ENCODE results near the gene ZCCHC4. TPM values are rescaled to one million over a fixed set of nuclear protein-coding genes. Genes with fewer than 3 reads are reported as not detected.
A peak's percentile ranks its signal among the peaks of the same experiment; 100 is the strongest.

Gene ZCCHC4
- total RNA-seq, 5 donors from 2014 or later (not counting 1 experiment from before 2014, with no cell fraction given): 10.6 to 12.9 (median 12.0) TPM

- Histone ChIP-seq H3K9me3 (no peaks in the 10 kb centered on the region), H3K4me1 (ENCODE audit: control insufficient read depth in 1 of 2, extremely low read depth in 1 of 2, insufficient read depth in 2 of 2, low read length in 2 of 2) (peaks cover 11 to 33% of the 10 kb centered on the region in 2 experiments), H3K36me3 (ENCODE audit: control insufficient read depth in 2 of 2, extremely low read depth in 1 of 2, insufficient read depth in 1 of 2, low read length in 1 of 2) (peaks cover 0 to 13% of the 10 kb centered on the region in 2 donors), H3K27me3 (replicated peaks in 1 of 2; ENCODE audit: control insufficient read depth in 2 of 2, extremely low read depth in 1 of 2, insufficient read depth in 2 of 2, low read length in 1 of 2) (no peaks in the 10 kb centered on the region), H3K27ac (ENCODE audit: low read length) (peak overlapping the region; percentile 43), H3K4me3 (ENCODE audit: control insufficient read depth in 1 of 2, extremely low read depth in 1 of 2, low read length in 1 of 2) (peak overlapping the region; percentile 97 to 99)
- DNase-seq: peak in 2 of 35 experiments; percentile 2 to 27
- Mint-ChIP-seq H3K27ac (peak overlapping the region; percentile 66 to 87), H3K9me3 (no peaks in the 10 kb centered on the region), H3K4me1 (peaks cover 3 to 16% (median 13%) of the 10 kb centered on the region in 3 donors), H3K27me3 (no peaks in the 10 kb centered on the region), H3K4me3 (no peak overlapping the region), H3K36me3 (peaks cover 10% of the 10 kb centered on the region)
- 27% methylated on average over 6 of the region's 18 CpGs for WGBS (ENCODE audit: insufficient coverage)
- ATAC-seq (replicated peaks in 1 of 4): peak in 3 of 4 experiments; percentile 0 to 4 (median 1)
- ChIA-PET CTCF (interaction anchor here (0.6 to 2.3 kb wide), 6 partner anchors 9 to 65 kb away, joined by 3 to 9 read pairs (median 4); partner anchors contain the start of gene ZCCHC4 (in 2 of the 2)), POLR2A (no interaction called here)
Measured at GRCh38 chr4:25377572-25378436, 65.2 kb downstream of the ZCCHC4 start.

GRCh38 chr4:25378437-25378743, 65.8 kb downstream of the ZCCHC4 start:
- CTCF ChIA-PET: interaction anchor here in 1 of 2 donors (0.7 to 2.3 kb wide), 3 partner anchors 13 to 66 kb away, joined by 4 to 9 read pairs (median 7); partner anchors contain the start of gene ZCCHC4
- H3K36me3 Mint-ChIP-seq: peaks cover 15% of the 10 kb centered on the region
- WGBS (ENCODE audit: insufficient coverage): 77% methylated on average over 6 of the region's 6 CpGs
- H3K27me3 ChIP-seq (replicated peaks in 1 of 2; ENCODE audit: control insufficient read depth in 2 of 2, extremely low read depth in 1 of 2, insufficient read depth in 2 of 2, low read length in 1 of 2): no peaks in the 10 kb centered on the region
- DNase-seq: no peak
- peaks cover 0 to 14% of the 10 kb centered on the region in 2 donors for H3K36me3 ChIP-seq (ENCODE audit: control insufficient read depth in 2 of 2, extremely low read depth in 1 of 2, insufficient read depth in 1 of 2, low read length in 1 of 2)
- H3K27ac ChIP-seq (ENCODE audit: low read length): no peak overlapping the region
- no peak overlapping the region for H3K4me3 Mint-ChIP-seq
- no peaks in the 10 kb centered on the region for H3K9me3 ChIP-seq
- no peaks in the 10 kb centered on the region for H3K27me3 Mint-ChIP-seq
- POLR2A ChIA-PET: no interaction called here
- peaks cover 11 to 33% of the 10 kb centered on the region in 2 experiments for H3K4me1 ChIP-seq (ENCODE audit: control insufficient read depth in 1 of 2, extremely low read depth in 1 of 2, insufficient read depth in 2 of 2, low read length in 2 of 2)
- H3K27ac Mint-ChIP-seq: no peak overlapping the region
- H3K9me3 Mint-ChIP-seq: no peaks in the 10 kb centered on the region
- no peak for ATAC-seq (replicated peaks in 1 of 4)
- H3K4me3 ChIP-seq (ENCODE audit: control insufficient read depth in 1 of 2, extremely low read depth in 1 of 2, low read length in 1 of 2): peak overlapping the region in 1 of 2 donors; percentile 99
- H3K4me1 Mint-ChIP-seq: peaks cover 3 to 16% (median 13%) of the 10 kb centered on the region in 3 donors

GRCh38 chr4:25379591-25379990, 67.0 kb downstream of the ZCCHC4 start:
- no peaks in the 10 kb centered on the region for H3K27me3 Mint-ChIP-seq
- H3K4me3 Mint-ChIP-seq: no peak overlapping the region
- 100% methylated on average over 2 of the region's 2 CpGs for WGBS (ENCODE audit: insufficient coverage)
- ChIA-PET POLR2A (no interaction called here), CTCF (interaction anchor here in 1 of 2 donors (1.0 to 2.3 kb wide), 3 partner anchors 13 to 67 kb away, joined by 3 to 9 read pairs (median 7); partner anchors contain the start of gene ZCCHC4)
- no peaks in the 10 kb centered on the region for H3K9me3 ChIP-seq
- no peak overlapping the region for H3K4me3 ChIP-seq (ENCODE audit: control insufficient read depth in 1 of 2, extremely low read depth in 1 of 2, low read length in 1 of 2)
- no peaks in the 10 kb centered on the region for H3K9me3 Mint-ChIP-seq
- H3K4me1 Mint-ChIP-seq: peaks cover 3 to 20% (median 13%) of the 10 kb centered on the region in 3 donors
- peaks cover 22% of the 10 kb centered on the region for H3K36me3 Mint-ChIP-seq
- peaks cover 11 to 33% of the 10 kb centered on the region in 2 experiments for H3K4me1 ChIP-seq (ENCODE audit: control insufficient read depth in 1 of 2, extremely low read depth in 1 of 2, insufficient read depth in 2 of 2, low read length in 2 of 2)
- no peaks in the 10 kb centered on the region for H3K27me3 ChIP-seq (replicated peaks in 1 of 2; ENCODE audit: control insufficient read depth in 2 of 2, extremely low read depth in 1 of 2, insufficient read depth in 2 of 2, low read length in 1 of 2)
- H3K36me3 ChIP-seq (ENCODE audit: control insufficient read depth in 2 of 2, extremely low read depth in 1 of 2, insufficient read depth in 1 of 2, low read length in 1 of 2): peaks cover 0 to 26% of the 10 kb centered on the region in 2 donors
- DNase-seq (no peak), ATAC-seq (replicated peaks in 1 of 4) (no peak)
- no peak overlapping the region for H3K27ac ChIP-seq (ENCODE audit: low read length)
- H3K27ac Mint-ChIP-seq: no peak overlapping the region

- Mint-ChIP-seq H3K36me3 (peaks cover 49% of the 10 kb centered on the region), H3K4me1 (peaks cover 0 to 4% (median 3%) of the 10 kb centered on the region in 3 donors), H3K27me3 (no peaks in the 10 kb centered on the region), H3K9me3 (no peaks in the 10 kb centered on the region), H3K27ac (no peak overlapping the region), H3K4me3 (no peak overlapping the region)
- no peak overlapping the region for H3K4me3 ChIP-seq (ENCODE audit: control insufficient read depth in 1 of 2, extremely low read depth in 1 of 2, low read length in 1 of 2)
- WGBS (ENCODE audit: insufficient coverage): no CpG with 5 or more reads among the region's 2 CpGs
- ATAC-seq (replicated peaks in 1 of 4) (no peak), DNase-seq (no peak)
- H3K4me1 ChIP-seq (ENCODE audit: control insufficient read depth in 1 of 2, extremely low read depth in 1 of 2, insufficient read depth in 2 of 2, low read length in 2 of 2): peaks cover 2 to 9% of the 10 kb centered on the region in 2 experiments
- peaks cover 0 to 41% of the 10 kb centered on the region in 2 donors for H3K36me3 ChIP-seq (ENCODE audit: control insufficient read depth in 2 of 2, extremely low read depth in 1 of 2, insufficient read depth in 1 of 2, low read length in 1 of 2)
- no peaks in the 10 kb centered on the region for H3K27me3 ChIP-seq (replicated peaks in 1 of 2; ENCODE audit: control insufficient read depth in 2 of 2, extremely low read depth in 1 of 2, insufficient read depth in 2 of 2, low read length in 1 of 2)
- H3K27ac ChIP-seq (ENCODE audit: low read length): no peak overlapping the region
- CTCF ChIA-PET: no interaction called here
- no peaks in the 10 kb centered on the region for H3K9me3 ChIP-seq
- POLR2A ChIA-PET: no interaction called here
Measured at GRCh38 chr4:25383647-25384046, 71.1 kb downstream of the ZCCHC4 start.

GRCh38 chr4:25386926-25387325, 74.4 kb downstream of the ZCCHC4 start:
- POLR2A ChIA-PET: no interaction called here
- DNase-seq (no peak), ATAC-seq (replicated peaks in 1 of 4) (no peak)
- Histone ChIP-seq H3K9me3 (no peaks in the 10 kb centered on the region), H3K4me3 (ENCODE audit: control insufficient read depth in 1 of 2, extremely low read depth in 1 of 2, low read length in 1 of 2) (no peak overlapping the region), H3K27ac (ENCODE audit: low read length) (no peak overlapping the region), H3K4me1 (ENCODE audit: control insufficient read depth in 1 of 2, extremely low read depth in 1 of 2, insufficient read depth in 2 of 2, low read length in 2 of 2) (no peaks in the 10 kb centered on the region), H3K27me3 (replicated peaks in 1 of 2; ENCODE audit: control insufficient read depth in 2 of 2, extremely low read depth in 1 of 2, insufficient read depth in 2 of 2, low read length in 1 of 2) (no peaks in the 10 kb centered on the region), H3K36me3 (ENCODE audit: control insufficient read depth in 2 of 2, extremely low read depth in 1 of 2, insufficient read depth in 1 of 2, low read length in 1 of 2) (peaks cover 8 to 46% of the 10 kb centered on the region in 2 donors)
- Mint-ChIP-seq H3K36me3 (peaks cover 63% of the 10 kb centered on the region), H3K27ac (no peak overlapping the region), H3K4me1 (peaks cover 0 to 4% (median 0%) of the 10 kb centered on the region in 3 donors), H3K27me3 (no peaks in the 10 kb centered on the region), H3K9me3 (no peaks in the 10 kb centered on the region), H3K4me3 (no peak overlapping the region)
- WGBS (ENCODE audit: insufficient coverage): no CpG with 5 or more reads among the region's 2 CpGs
- CTCF ChIA-PET: no interaction called here

GRCh38 chr4:25397305-25397704, 84.7 kb downstream of the ZCCHC4 start:
- Histone ChIP-seq H3K27ac (ENCODE audit: low read length) (no peak overlapping the region), H3K9me3 (peaks cover 2% of the 10 kb centered on the region), H3K36me3 (ENCODE audit: control insufficient read depth in 2 of 2, extremely low read depth in 1 of 2, insufficient read depth in 1 of 2, low read length in 1 of 2) (peaks cover 5 to 85% of the 10 kb centered on the region in 2 donors), H3K4me3 (ENCODE audit: control insufficient read depth in 1 of 2, extremely low read depth in 1 of 2, low read length in 1 of 2) (no peak overlapping the region), H3K27me3 (replicated peaks in 1 of 2; ENCODE audit: control insufficient read depth in 2 of 2, extremely low read depth in 1 of 2, insufficient read depth in 2 of 2, low read length in 1 of 2) (no peaks in the 10 kb centered on the region), H3K4me1 (ENCODE audit: control insufficient read depth in 1 of 2, extremely low read depth in 1 of 2, insufficient read depth in 2 of 2, low read length in 2 of 2) (no peaks in the 10 kb centered on the region)
- Mint-ChIP-seq H3K27ac (no peak overlapping the region), H3K4me1 (peaks cover 0 to 11% (median 0%) of the 10 kb centered on the region in 3 donors), H3K27me3 (no peaks in the 10 kb centered on the region), H3K36me3 (peaks cover 79% of the 10 kb centered on the region), H3K4me3 (no peak overlapping the region), H3K9me3 (peaks cover 4 to 8% (median 5%) of the 10 kb centered on the region in 3 donors)
- WGBS (ENCODE audit: insufficient coverage): 93% methylated on average over 2 of the region's 3 CpGs
- CTCF ChIA-PET: interaction anchor here in 1 of 2 donors (0.6 kb wide), 1 partner anchor 19 kb away, joined by 3 read pairs; no protein-coding TSS in a partner anchor
- DNase-seq (no peak), ATAC-seq (replicated peaks in 1 of 4) (no peak)
- POLR2A ChIA-PET: no interaction called here
